ENCODE measurements around the gene CD5L.

CD5L gene

GRCh38 chr1:157819215-157819614, 22.4 kb downstream of the CD5L start:
- DNase-seq (ENCODE audit: low spot score), result no peak

- DNase-seq (ENCODE audit: low spot score), result no peak
These were observed 28.3 kb downstream of the CD5L start for GRCh38 chr1:157813269-157813668.

DNA sequence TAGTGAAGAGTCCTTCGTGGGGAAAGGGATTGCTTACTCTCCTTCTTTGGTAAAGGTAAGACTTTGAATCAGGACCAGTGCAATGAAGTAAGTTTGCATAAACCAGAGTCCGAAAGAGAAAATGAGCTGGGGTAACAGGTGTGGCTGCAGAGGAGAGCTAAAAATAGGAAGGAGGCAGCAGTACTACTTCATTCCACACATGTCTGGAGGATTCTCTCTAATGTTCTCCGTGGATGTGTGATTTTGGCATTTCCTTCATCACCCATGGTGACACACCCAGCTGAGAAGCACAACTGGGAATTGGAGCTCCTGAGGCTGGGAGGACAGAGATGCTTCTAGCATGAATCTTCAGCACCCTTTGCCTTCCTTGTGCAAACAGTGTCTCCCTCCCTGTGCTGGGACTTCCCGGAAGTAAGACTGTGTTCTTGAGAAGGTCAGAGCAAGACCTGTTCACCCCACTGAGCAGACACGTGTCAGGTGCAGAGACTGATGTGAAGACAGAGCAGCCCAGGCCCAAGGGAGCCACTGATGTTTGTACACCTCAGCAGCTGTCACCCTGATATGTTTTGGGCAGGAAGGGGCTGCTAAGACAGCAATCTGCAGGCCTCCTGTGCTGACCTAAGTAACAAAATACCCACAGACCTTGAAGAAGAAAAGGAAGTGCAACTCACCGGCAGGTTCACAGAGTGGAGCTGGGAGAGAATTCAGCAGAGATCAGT, 35.0 kb downstream of the CD5L start:
- no peak for DNase-seq (ENCODE audit: low spot score)

DNA sequence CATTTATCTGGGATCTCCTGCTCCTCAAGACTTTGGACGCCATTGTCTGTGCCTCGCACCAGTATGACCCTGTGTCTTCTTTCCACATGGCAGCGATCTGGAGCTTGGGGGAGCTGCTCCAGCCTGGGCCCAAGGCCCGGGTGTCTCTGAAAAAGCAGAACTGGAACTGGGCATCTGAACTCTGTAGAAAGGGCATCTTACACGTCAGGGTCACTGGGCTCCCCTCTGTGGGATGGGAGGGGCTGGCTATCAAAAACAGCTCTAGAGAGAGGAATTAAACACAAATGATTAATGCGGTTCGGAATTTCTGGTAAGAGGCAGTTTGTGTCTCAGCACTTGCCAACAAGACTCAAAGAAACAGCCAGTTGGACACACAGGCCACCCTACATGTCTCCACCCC, 37.8 kb downstream of the CD5L start:
- no peak for DNase-seq (ENCODE audit: low spot score)

- no peak for DNase-seq (ENCODE audit: low spot score)
These were observed 41.6 kb downstream of the CD5L start for GRCh38 chr1:157799996-157800395.

DNA sequence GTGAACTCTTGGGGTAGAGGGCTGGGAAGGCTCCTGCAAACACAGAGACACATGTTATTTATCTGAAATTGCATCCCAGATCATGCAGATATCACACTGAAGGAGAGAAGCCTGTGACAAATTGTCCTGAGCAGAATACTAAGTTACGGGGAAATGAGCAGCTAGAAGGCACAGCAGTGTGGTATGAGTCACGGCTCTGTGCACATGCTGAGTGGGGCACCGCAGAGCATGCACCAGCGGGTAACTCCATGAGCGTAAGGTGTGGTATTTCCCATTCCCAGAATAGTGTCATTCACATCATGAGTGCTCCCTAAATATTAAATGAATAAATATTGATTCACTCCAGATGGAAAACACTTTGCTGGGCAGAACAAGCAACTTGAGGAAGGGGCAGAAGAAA, 43.4 kb downstream of the CD5L start:
- no peak for DNase-seq (ENCODE audit: low spot score)

GRCh38 chr1:157785248-157785647, 56.4 kb downstream of the CD5L start:
- no peak for DNase-seq (ENCODE audit: low spot score)

DNA sequence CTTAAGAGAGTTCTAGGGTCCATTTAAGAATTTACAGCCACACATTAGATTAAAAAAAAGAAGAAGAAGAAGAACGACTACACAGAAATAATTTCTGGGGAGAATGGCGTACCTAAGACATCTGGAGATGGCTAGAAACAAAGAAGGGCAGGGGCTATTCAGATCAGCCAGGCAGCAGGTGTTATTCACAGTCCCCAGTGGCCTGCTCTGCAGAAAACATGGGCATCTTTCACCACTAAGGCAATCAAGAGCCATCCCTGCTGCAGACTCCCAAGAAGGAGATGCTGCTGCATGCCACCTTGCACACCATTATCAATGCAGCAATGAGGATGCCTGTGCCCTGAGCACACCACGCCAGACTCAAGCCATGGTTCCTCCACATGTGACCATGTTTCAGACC, 56.8 kb downstream of the CD5L start:
- no peak for DNase-seq (ENCODE audit: low spot score)

GRCh38 chr1:157782931-157783330, 58.7 kb downstream of the CD5L start:
- no peak for DNase-seq (ENCODE audit: low spot score)

GRCh38 chr1:157781048-157781447, 60.6 kb downstream of the CD5L start:
- no peak for DNase-seq (ENCODE audit: low spot score)

Small RNA genes within 50 kb of the gene (small RNA-seq; reads per million reads assigned to genes)
- 0 reads per million in 2 experiments for gene MRPS21P2
